K562 (cell line): ENCODE measurements around the gene TRMT1. TPM values are rescaled to one million over a fixed set of nuclear protein-coding genes. Genes with fewer than 3 reads are reported as not detected.
A peak's percentile ranks its signal among the peaks of the same experiment; 100 is the strongest.

Source experiments
- CREB1 ChIP-seq, 2 experiments: sonication (generic) in 1 of 2; formaldehyde crosslinking in 1 of 2; IDR thresholded peaks; 2 replicates each; pipeline versions ENCODE4 v1.6.1 to v1.8.0; 2012 to 2022; ENCODE audit warnings: inconsistent platforms in 1 of 2, mild to moderate bottlenecking in 1 of 2, missing genetic modification reagents in 1 of 2, moderate library complexity in 1 of 2
- DMBX1 ChIP-seq: fragments of 250-450 bp; sonication (Bioruptor Pico); IDR thresholded peaks from 2 replicates; pipeline ENCODE4 v1.8.0; 2022; ENCODE audit warnings: inconsistent platforms, mild to moderate bottlenecking, moderate library complexity, borderline replicate concordance
- HDAC1 ChIP-seq, 2 experiments: fragments of 450-650 bp; IDR thresholded peaks; 2 replicates each; pipeline ENCODE4 v1.6.1; 2016 to 2017; ENCODE audit warnings: inconsistent platforms in 1 of 2, mild to moderate bottlenecking in 1 of 2, moderate library complexity in 1 of 2
- SLC30A9 ChIP-seq: fragments of 250-450 bp; sonication (Bioruptor Pico); IDR thresholded peaks from 2 replicates; pipeline ENCODE4 v1.8.0; 2022; ENCODE audit warnings: mild to moderate bottlenecking, moderate library complexity
- SMARCB1 ChIP-seq: IDR thresholded peaks from 2 replicates; pipeline ENCODE4 v1.6.1; 2011; ENCODE audit warnings: improper control_type of control experiment, low read depth; ENCODE audit not compliant: insufficient read length
- ZNF143 ChIP-seq: sonication (generic); formaldehyde crosslinking; IDR thresholded peaks from 2 replicates; pipeline ENCODE4 v1.9.0; 2022; ENCODE audit warnings: mild to moderate bottlenecking, missing genetic modification reagents
- polyA plus RNA-seq, 8 experiments: library from polyadenylated mRNA; depleted of rRNA in 4 of 8; stranded (reverse) in 5 of 8; unstranded in 3 of 8; fragments of >200 nt; fragmentation: Nextera tagmentation in 2 of 8; fragmentation: Illumina TruSeq in 1 of 8; extraction: Ambion mirVana in 2 of 8; extraction: Trizol in 1 of 8; gene quantifications; 2 replicates each; pipeline versions ENCODE4 v1.2.1 to v1.2.3, GENCODE V29; 2011 to 2014; ENCODE audit warnings: inconsistent platforms in 1 of 8, missing spikeins in 1 of 8
- total RNA-seq, 7 experiments: library from RNA; depleted of rRNA in 6 of 7; stranded (reverse); fragments of >200 nt in 6 of 7; fragmentation: Illumina TruSeq in 2 of 7; extraction: Trizol in 2 of 7; gene quantifications; 2 replicates each; pipeline versions ENCODE4 v1.2.1 to v1.2.3, GENCODE V29; 2011 to 2021; ENCODE audit warnings: low replicate concordance in 1 of 7
- TF ChIP-seq, protein P1 (sequence below), 2 experiments: fragments of 450-650 bp; formaldehyde crosslinking in 1 of 2; IDR thresholded peaks; 2 replicates each; pipeline versions ENCODE4 v1.4.0 to v1.6.1; 2014 to 2020; ENCODE audit warnings: mild to moderate bottlenecking in 2 of 2, borderline replicate concordance in 1 of 2, low read depth in 1 of 2
- TF ChIP-seq, protein P2 (sequence below): fragments of 250-450 bp; sonication (Bioruptor Pico); IDR thresholded peaks from 2 replicates; pipeline ENCODE4 v1.4.0; 2020

Gene TRMT1
- total and polyA plus RNA-seq, 9 of the 15 experiments (the other 6 are each of a cell fraction or from before 2014, with no cell fraction given): 5.8 to 158 (median 54.3) TPM

DNA sequence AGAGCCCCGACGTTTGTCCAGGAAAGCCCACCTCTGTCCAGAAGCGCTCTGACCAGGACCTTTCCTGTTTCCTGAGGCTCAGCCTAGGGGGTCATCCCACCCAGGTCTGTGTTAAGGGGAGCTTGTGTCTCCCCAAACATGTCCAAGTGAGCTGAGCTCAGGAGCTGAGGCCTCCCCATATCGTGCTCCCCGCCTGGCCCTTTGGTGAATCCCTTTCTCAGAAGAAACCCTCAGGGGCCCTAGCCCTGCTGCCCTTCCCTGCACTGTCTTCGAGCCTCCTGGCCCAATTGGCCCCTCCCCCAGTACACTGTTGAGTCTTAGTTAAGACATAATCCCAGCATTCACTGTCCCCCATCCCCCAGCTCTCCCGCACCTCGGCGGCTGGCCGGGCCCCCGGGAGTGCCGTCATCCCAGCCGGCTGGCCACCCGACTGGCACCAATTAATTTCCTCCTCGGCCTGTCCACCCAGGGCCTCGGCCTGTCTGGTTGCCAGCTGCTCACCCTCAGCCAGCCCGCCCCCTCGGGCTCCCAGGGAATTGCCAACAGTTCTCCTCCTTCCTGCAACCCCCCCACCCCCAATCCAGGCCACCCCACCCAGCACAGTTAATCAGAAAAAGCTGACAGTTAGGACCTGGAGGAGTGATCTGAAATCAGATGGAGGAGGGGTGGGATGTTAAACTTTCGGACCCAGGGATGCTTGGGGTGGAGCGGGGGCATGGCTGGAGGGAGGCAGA is 47.2 kb upstream of the TRMT1 start (continued):
- no peak; the same call in 1 of the 2 replicates for TF ChIP-seq CREB1 (IDR thresholded peaks at IDR 0.05)
- TF ChIP-seq CREB1 (CRISPR knock-in tag; IDR thresholded peaks at IDR 0.05): peak; percentile 29; the same call in 1 of the 2 replicates
- TF ChIP-seq, protein P1, sequence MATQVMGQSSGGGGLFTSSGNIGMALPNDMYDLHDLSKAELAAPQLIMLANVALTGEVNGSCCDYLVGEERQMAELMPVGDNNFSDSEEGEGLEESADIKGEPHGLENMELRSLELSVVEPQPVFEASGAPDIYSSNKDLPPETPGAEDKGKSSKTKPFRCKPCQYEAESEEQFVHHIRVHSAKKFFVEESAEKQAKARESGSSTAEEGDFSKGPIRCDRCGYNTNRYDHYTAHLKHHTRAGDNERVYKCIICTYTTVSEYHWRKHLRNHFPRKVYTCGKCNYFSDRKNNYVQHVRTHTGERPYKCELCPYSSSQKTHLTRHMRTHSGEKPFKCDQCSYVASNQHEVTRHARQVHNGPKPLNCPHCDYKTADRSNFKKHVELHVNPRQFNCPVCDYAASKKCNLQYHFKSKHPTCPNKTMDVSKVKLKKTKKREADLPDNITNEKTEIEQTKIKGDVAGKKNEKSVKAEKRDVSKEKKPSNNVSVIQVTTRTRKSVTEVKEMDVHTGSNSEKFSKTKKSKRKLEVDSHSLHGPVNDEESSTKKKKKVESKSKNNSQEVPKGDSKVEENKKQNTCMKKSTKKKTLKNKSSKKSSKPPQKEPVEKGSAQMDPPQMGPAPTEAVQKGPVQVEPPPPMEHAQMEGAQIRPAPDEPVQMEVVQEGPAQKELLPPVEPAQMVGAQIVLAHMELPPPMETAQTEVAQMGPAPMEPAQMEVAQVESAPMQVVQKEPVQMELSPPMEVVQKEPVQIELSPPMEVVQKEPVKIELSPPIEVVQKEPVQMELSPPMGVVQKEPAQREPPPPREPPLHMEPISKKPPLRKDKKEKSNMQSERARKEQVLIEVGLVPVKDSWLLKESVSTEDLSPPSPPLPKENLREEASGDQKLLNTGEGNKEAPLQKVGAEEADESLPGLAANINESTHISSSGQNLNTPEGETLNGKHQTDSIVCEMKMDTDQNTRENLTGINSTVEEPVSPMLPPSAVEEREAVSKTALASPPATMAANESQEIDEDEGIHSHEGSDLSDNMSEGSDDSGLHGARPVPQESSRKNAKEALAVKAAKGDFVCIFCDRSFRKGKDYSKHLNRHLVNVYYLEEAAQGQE (IDR thresholded peaks at IDR 0.05; ENCODE audit: borderline replicate concordance): 0 out of 2 replicates have a peak, but pooled peaks have one; percentile 7
- TF ChIP-seq, protein P1 (CRISPR knock-in tag; IDR thresholded peaks at IDR 0.05; ENCODE audit: low read depth): no peak
- TF ChIP-seq ZNF143 (CRISPR knock-in tag): no peak
- TF ChIP-seq, protein P2, sequence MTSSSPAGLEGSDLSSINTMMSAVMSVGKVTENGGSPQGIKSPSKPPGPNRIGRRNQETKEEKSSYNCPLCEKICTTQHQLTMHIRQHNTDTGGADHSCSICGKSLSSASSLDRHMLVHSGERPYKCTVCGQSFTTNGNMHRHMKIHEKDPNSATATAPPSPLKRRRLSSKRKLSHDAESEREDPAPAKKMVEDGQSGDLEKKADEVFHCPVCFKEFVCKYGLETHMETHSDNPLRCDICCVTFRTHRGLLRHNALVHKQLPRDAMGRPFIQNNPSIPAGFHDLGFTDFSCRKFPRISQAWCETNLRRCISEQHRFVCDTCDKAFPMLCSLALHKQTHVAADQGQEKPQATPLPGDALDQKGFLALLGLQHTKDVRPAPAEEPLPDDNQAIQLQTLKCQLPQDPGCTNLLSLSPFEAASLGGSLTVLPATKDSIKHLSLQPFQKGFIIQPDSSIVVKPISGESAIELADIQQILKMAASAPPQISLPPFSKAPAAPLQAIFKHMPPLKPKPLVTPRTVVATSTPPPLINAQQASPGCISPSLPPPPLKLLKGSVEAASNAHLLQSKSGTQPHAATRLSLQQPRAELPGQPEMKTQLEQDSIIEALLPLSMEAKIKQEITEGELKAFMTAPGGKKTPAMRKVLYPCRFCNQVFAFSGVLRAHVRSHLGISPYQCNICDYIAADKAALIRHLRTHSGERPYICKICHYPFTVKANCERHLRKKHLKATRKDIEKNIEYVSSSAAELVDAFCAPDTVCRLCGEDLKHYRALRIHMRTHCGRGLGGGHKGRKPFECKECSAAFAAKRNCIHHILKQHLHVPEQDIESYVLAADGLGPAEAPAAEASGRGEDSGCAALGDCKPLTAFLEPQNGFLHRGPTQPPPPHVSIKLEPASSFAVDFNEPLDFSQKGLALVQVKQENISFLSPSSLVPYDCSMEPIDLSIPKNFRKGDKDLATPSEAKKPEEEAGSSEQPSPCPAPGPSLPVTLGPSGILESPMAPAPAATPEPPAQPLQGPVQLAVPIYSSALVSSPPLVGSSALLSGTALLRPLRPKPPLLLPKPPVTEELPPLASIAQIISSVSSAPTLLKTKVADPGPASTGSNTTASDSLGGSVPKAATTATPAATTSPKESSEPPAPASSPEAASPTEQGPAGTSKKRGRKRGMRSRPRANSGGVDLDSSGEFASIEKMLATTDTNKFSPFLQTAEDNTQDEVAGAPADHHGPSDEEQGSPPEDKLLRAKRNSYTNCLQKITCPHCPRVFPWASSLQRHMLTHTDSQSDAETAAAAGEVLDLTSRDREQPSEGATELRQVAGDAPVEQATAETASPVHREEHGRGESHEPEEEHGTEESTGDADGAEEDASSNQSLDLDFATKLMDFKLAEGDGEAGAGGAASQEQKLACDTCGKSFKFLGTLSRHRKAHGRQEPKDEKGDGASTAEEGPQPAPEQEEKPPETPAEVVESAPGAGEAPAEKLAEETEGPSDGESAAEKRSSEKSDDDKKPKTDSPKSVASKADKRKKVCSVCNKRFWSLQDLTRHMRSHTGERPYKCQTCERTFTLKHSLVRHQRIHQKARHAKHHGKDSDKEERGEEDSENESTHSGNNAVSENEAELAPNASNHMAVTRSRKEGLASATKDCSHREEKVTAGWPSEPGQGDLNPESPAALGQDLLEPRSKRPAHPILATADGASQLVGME: no peak
- no peak for TF ChIP-seq SLC30A9 (CRISPR knock-in tag)
- no peak for TF ChIP-seq SMARCB1
- TF ChIP-seq HDAC1 (IDR thresholded peaks at IDR 0.05): peak in 1 of 2 experiments; percentile 49; a peak in 1 of 4 replicates
- TF ChIP-seq DMBX1 (CRISPR knock-in tag): peak; percentile 47; the same call in 1 of the 2 replicates
